AG04450 (cell line): ENCODE measurements around the gene MDM2. TPM values are rescaled to one million over a fixed set of nuclear protein-coding genes. Genes with fewer than 3 reads are reported as not detected.
A peak's percentile ranks its signal among the peaks of the same experiment; 100 is the strongest.

Source experiments
- CTCF ChIA-PET: fragments of 300-600, 350-600 bp; formaldehyde crosslinking; extraction: SDS; loops from one replicate; lab custom pipeline; 2022; ENCODE audit warnings: antibody characterized with exemption, inconsistent platforms; lab: Charles Lee
- POLR2A ChIA-PET: fragments of 350-600 bp; formaldehyde crosslinking; extraction: SDS; loops from one replicate; lab custom pipeline; 2021; ENCODE audit warnings: antibody characterized with exemption, inconsistent platforms; lab: Yijun Ruan, JAX
- DNase-seq: peaks from one replicate; pipeline ENCODE4 v3.0.0-alpha.2; 2011; ENCODE audit warnings: low read depth, low spot score
- H3K27ac ChIP-seq: one replicate; pipeline ENCODE4 v1.5.1; 2012; ENCODE audit warnings: low read depth, low read length, control low read depth
- H3K27me3 ChIP-seq: one replicate; pipeline ENCODE4 v1.6.0; 2012; ENCODE audit warnings: low read length; ENCODE audit not compliant: control insufficient read depth, insufficient read depth
- H3K4me3 ChIP-seq: 2 replicates; pipeline ENCODE4 v1.5.1; 2011; ENCODE audit warnings: mild to moderate bottlenecking, low read depth, low read length, control low read depth
- H3K9me3 ChIP-seq: 2 replicates; pipeline ENCODE4 v1.5.1; 2012; ENCODE audit warnings: low read length; ENCODE audit not compliant: control insufficient read depth, insufficient read depth
- CTCF ChIP-seq: IDR thresholded peaks from 2 replicates; pipeline ENCODE4 v1.5.1; 2011; ENCODE audit warnings: low read depth, low read length, control low read depth, inconsistent platforms
- polyA plus RNA-seq: library from polyadenylated mRNA; depleted of rRNA; stranded (reverse); fragments of >200 nt; gene quantifications from 2 replicates; pipeline ENCODE4 v1.2.3, GENCODE V29; 2011

The MDM2 gene
- polyA plus RNA-seq, 1 experiment = 82.2 TPM

GRCh38 chr12:68893201-68893600 lies 85.2 kb downstream of the MDM2 start:
- no peaks in the 10 kb centered on the region for H3K9me3 ChIP-seq
- H3K4me3 ChIP-seq = no peak overlapping the region
- no peak for TF ChIP-seq CTCF
- H3K27ac ChIP-seq = no peak overlapping the region
- CTCF ChIA-PET = interaction anchor here (1.3 kb wide), 1 partner anchor 177 kb away, joined by 4 read pairs; no protein-coding TSS in a partner anchor
- POLR2A ChIA-PET = no interaction called here
- H3K27me3 ChIP-seq = no peaks in the 10 kb centered on the region
- DNase-seq = no peak

GRCh38 chr12:68893741-68894140 lies 85.8 kb downstream of the MDM2 start:
- Histone ChIP-seq H3K27me3 (no peaks in the 10 kb centered on the region), H3K9me3 (no peaks in the 10 kb centered on the region), H3K27ac (no peak overlapping the region), H3K4me3 (no peak overlapping the region)
- no peak for TF ChIP-seq CTCF
- POLR2A ChIA-PET = no interaction called here
- no peak for DNase-seq
- CTCF ChIA-PET = no interaction called here

GRCh38 chr12:68894276-68894855 lies 86.4 kb downstream of the MDM2 start:
- CTCF ChIA-PET = no interaction called here
- no peak for DNase-seq
- no peak for TF ChIP-seq CTCF
- no peaks in the 10 kb centered on the region for H3K9me3 ChIP-seq
- no peak overlapping the region for H3K4me3 ChIP-seq
- POLR2A ChIA-PET = no interaction called here
- H3K27me3 ChIP-seq = no peaks in the 10 kb centered on the region
- no peak overlapping the region for H3K27ac ChIP-seq

GRCh38 chr12:68896881-68897540 lies 89.0 kb downstream of the MDM2 start:
- ChIA-PET POLR2A (no interaction called here), CTCF (interaction anchor here (0.6 to 1.5 kb wide), 2 partner anchors 173 to 261 kb away, joined by 4 to 6 read pairs; no protein-coding TSS in a partner anchor)
- Histone ChIP-seq H3K27ac (no peak overlapping the region), H3K4me3 (no peak overlapping the region), H3K27me3 (no peaks in the 10 kb centered on the region), H3K9me3 (no peaks in the 10 kb centered on the region)
- no peak for TF ChIP-seq CTCF
- DNase-seq = no peak

GRCh38 chr12:68899251-68899771 lies 91.3 kb downstream of the MDM2 start:
- ChIA-PET POLR2A (no interaction called here), CTCF (interaction anchor here (1.0 to 1.5 kb wide), 3 partner anchors 27 to 257 kb away, joined by 3 to 5 read pairs (median 3); no protein-coding TSS in a partner anchor)
- no peak overlapping the region for H3K27ac ChIP-seq

More at GRCh38 chr12:68899251-68899771, 91.3 kb downstream of the MDM2 start:
- DNase-seq = no peak
- no peaks in the 10 kb centered on the region for H3K27me3 ChIP-seq
- no peak overlapping the region for H3K4me3 ChIP-seq
- no peaks in the 10 kb centered on the region for H3K9me3 ChIP-seq
- peak; percentile 43 for TF ChIP-seq CTCF
